ENCODE measurements around the gene BRD4.
"Not testable (repeated sequence)": the region's sequence is repeated elsewhere in the genome, so short reads cannot be mapped to it uniquely, and the experiment has no call there.

BRD4 gene

GRCh38 chr19:15358918-15359317 lies 26.6 kb upstream of the BRD4 start:
- no peak for DNase-seq

DNA sequence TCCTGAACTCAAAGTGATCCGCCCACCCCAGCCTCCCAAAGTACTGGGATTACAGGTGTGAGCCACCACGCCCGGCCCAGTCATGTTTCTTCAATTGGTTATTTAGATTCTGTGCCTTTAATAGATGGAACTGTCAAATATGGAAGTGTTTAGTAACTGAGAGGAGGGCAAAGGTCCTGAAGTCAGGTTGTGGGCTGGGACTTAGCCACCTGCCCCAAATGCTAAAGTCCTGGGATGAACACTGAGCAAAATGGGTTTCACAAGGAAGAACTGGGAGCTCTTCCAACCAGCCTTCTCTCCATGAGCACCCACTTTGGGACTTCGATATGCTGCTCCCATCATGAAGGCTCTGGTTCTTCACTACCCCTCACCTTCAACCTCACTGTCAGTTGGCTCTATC lies 25.6 kb upstream of the BRD4 start:
- no peak for DNase-seq

GRCh38 chr19:15354566-15355296 lies 22.4 kb upstream of the BRD4 start:
- no peak for DNase-seq

DNA sequence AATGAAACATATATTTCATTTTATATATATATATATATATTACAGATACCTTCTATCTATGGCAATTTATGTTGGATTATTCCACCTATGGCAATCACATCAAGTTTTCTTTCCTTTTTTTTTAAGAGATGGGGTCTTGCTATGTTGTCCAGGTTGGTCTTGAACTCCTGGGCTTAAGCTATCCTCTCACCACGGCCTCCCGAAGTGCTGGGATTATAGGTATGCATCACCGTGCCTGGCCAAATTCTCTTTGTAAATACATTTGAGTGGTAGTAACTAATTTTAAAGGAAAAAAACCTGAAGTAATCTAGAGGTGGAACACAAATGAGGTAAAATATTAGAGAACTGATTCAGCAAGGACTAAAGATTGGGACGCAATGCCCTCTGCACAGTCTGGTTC lies 21.6 kb upstream of the BRD4 start:
- no peak for DNase-seq

DNA sequence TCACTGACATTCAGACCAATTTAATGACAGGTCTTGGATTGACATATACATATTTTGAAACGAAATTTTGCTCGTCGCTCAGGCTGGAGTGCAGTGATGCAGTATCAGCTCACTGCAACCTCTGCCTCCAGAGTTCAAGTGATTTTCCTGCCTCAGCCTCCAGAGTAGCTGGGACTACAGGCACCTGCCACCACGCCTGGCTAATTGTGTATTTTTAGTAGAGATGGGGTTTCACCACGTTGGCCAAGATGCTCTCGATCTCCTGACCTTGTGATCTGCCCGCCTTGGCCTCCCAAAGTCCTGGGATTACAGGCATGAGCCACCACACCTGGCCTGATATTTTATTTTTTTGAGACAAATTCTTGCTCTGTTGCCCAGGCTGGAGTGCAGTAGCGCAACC lies 20.2 kb upstream of the BRD4 start:
- not testable (repeated sequence) for DNase-seq

- not testable (repeated sequence) for DNase-seq
Measured at GRCh38 chr19:15341328-15341727, 9.0 kb upstream of the BRD4 start.

DNA sequence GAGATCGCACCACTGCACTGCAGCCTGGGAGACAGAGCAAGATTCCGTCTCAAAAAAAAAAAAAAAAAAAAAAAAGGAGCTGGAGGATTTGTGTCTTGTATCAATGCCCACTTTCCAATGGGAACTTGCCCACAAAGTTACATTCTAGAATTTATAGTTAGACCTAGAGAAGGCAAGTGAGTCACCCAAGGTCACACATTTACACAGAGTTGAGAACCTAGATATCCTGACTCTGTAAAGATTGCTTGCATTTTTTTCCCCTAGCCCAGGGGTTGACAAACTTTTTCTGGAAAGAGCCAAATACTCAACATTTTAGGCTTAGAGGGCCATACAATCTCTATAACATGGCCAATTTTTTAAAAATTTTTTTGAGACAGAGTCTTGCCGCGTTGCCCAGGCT lies 7.7 kb upstream of the BRD4 start:
- DNase-seq, result no peak

DNA sequence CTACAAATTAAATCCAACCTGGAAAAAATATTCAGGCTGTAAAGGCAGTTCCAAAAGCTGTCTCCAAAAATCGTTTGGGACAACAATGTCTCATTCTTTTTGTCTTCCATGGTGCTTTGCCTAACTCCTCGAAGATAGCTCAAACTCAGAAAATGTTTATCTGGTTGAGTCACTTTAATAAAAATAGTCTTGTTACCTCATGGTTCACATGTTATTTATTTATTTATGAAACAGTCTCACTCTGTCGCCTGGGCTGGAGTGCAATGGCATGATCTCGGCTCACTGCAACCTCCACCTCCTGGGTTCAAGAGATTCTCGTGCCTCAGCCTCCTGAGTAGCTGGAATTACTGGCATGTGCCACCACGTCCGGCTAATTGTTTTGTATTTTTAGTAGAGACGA lies 4.9 kb upstream of the BRD4 start:
- no peak for DNase-seq

DNA sequence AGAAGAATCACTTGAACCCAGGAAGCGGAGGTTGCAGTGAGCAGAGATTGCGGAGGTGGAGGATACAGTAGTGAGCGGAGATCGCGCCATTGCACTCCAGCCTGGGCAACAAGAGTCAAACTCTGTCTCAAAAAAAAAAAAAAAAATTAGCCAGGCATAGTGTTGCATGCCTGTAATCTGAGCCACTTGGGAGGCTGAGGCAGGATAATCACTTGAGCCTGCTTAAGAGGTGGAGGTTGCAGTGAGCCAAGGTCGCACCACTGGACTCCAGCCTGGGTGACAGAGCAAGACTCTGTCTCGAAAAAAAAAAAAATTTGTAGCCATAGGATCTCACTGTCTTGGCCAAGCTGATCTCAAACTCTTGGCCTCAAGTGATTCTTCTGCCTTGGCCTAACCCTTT lies 3.7 kb upstream of the BRD4 start:
- not testable (repeated sequence) for DNase-seq

- DNase-seq, result no peak
Measured at GRCh38 chr19:15331419-15332310, 674 bp downstream of the BRD4 start.

GRCh38 chr19:15330801-15331418 lies 1.4 kb downstream of the BRD4 start:
- DNase-seq, result no peak

DNA sequence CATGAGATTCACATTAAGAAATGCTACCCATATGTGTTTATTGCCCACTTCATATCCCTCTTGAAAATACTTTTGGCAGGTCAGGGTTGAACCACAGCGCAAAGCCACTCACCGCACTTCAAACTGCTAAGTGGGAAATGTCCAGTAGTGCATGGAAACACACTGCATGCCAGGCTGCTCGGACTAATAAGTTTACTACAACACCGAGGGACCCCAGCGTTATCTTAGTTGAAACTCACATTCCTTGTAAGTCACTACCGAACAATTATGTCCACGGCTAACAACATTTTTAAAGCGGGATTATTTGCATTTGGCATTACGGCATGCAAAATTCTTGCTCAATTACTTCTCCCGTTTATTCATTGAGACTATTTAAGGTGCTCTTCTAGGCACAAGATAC lies 4.0 kb downstream of the BRD4 start:
- no peak for DNase-seq

DNA sequence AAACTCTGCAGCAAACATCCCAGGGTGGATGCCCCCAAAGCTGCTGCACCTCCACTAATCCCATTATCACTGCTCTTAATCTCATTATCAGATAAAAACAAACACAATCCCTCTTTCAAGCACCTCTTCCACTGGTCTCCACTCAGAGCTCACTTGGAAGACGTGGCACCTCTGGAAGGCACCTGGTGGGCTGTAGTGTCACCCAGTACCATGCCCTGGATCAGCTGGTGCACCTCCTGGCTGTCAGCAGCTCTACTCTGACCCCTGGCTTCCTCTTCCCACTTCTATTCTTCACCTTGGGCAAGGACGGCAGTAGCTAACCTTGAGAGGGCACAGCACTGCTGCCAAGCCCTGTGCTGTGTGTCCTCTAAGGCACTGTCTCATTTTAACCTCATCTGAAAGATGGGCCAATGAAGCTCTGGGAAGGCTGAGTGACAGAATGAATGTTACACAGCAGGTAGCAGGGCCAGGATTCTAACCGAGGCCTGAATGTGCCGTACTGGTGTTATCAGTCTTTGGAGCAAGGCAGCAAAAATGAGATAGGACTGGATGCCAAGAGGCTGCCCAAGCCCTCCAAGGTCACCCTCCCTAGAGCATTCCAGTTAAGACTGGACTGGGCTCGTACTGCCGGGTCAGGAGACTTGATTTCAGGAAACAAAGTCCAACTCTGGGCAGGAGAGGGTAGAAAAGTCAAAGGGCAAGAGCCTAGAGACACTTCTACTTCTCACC lies 7.4 kb downstream of the BRD4 start:
- DNase-seq, result no peak

GRCh38 chr19:15323496-15324235 lies 8.7 kb downstream of the BRD4 start:
- no peak for DNase-seq

DNA sequence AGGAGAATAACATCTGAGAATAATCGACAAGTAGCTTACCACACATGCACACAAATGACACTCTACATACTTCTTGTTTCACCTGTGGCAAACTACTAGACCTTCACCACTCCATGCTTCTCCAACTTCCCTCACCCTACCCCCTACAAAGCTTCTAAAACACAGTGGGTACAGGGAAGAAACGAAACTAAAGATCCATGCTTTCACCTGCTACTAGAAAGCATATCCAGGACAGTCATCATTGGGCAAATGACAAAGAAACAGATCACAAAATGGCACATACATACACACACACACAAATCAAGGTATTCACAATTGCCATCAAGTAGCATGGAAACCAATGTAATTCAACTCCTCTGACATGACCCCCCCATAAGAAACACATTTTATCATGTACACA lies 10.6 kb downstream of the BRD4 start:
- no peak for DNase-seq

DNA sequence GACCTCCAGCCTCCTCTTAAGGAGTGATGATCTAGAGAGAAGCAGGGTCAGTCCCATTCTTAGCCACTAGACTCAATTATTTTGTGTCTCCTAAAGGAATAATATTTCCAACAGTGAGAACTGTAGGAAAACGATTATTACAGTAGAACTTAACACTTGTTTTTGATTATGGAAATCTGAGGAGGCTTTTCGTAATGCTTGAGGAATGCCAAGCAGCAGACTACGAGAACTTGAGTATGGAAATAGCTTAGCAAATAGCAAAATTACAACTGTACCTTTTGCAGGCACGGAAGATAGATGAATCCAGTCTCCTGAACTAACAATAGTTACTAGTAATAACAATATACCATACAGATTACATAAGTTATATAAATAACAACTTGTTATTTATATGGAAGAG lies 12.2 kb downstream of the BRD4 start:
- DNase-seq, result no peak

DNA sequence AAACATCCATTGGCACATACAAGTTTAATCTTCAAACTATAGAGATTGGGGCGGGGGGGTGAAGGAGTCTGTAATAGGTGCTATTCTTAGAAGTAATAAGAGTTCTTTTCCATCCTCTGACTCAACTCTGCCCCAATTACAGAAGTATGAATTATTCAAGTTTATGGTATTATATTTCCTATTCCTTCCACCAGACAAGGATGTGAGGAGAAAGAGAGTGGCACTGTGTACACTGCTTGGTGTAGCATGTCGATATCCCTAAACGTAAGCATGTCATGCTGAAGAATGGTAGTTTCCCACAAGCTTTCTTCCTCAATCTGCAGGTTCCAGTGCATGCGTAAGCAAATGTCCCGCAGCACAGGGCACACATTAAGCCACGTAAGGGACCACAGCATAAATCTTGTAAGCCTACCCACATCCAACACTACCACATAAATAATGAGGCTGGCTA lies 14.1 kb downstream of the BRD4 start:
- no peak for DNase-seq

- no peak for DNase-seq
Measured at GRCh38 chr19:15317392-15318071, 14.8 kb downstream of the BRD4 start.

DNA sequence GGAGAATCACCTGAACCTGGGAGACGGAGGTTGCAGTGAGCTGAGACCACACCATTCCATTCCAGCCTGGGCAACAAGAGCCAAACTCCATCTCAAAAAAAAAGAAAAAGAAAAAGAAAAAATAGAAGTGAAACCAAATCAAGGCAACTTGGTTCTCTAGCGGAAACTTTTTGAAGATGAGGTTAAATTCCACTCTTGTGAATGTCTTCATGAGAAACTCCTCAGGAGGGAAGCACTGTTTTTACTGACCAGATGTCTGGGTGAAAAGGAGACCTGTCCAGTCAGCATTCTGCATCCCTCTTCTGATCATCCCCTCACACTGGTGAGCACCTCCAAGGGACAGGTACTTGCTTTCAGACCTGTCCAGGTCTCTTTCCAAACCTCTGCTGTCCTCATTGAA lies 15.8 kb downstream of the BRD4 start:
- DNase-seq, result no peak

DNA sequence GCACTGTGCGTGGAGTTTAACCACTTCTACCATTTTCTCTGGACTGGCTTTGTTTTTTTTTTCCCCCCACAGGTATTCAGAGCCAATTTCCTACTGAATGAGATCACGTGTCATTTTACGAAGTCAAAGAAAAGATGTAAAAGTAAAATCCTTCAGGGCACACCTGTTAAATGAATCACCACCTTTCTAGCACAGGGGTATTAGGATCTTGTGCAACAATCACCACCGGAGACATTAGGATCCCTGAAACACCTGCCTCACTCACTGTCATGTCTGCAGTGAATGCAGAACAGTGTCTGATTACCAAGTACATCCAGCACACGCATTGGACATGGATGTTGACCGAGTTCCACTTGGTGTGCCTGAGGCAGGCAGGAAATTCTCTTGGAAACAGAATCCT lies 17.2 kb downstream of the BRD4 start:
- no peak for DNase-seq

DNA sequence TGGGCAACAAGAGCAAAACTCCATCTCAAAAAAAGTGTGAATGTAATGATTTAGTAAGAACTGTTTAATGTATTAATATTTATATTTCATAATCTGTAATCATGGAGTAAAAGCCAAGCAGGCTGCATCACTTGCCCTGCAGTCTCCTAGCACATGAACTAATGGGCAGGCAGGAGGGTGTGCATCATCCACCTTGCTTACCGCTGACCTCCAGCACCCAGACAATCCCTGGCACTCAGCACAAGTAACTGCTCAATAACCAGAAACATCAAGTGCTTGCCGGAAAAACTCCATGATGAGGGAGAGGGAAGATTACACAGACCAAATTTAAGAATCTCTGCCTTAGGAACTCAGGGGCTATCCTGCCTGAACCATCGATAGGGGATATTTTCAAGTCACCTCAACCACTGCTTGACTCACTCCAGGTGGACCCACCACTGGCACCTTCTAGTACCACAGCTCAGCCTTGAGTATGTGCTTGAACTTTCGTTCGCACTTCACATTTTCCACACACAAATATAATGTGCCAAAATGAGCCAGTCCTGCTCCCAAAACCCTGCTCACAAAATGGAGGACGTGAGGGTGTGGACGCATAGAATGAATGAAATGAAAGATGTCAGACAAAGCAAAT lies 18.6 kb downstream of the BRD4 start:
- DNase-seq, result no peak

All from NCI-H2227 treated with DMSO at 0.1 percent for 48 hours (cell line).